ENCODE measurements around the gene RTCA. TPM values are rescaled to one million over a fixed set of nuclear protein-coding genes. Genes with fewer than 3 reads are reported as not detected.

RTCA gene
- total RNA-seq, 1 experiment from 2014 or later: 41.7 TPM

DNA sequence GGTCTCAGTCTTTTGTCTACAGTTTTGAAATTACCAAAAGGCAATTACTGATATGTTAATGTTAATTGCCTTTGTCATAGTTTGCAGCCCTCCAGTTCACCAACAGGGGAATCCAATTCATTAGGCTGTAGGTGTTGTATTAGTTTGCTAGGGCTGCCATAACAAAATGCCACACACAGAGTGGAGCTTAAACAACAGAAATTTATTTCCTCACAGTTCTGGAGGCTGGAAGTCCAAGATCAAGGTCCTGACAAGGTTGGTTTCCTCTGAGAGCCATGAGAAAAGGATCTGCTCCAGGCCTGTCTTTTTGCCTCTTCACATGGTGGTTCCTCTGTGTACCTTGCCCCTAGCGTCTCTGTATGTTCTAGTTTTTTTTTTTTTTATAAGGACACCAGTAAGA is 1.3 kb downstream of the RTCA start:
- H4K20me1 ChIP-seq (ENCODE audit: low read length): no peaks in the 10 kb centered on the region
- peak overlapping the region; percentile 97 for H3K4me3 ChIP-seq (ENCODE audit: low read length)
- peaks cover 31% of the 10 kb centered on the region for H3K36me3 ChIP-seq (ENCODE audit: low read depth, low read length)
- no TSS peak for BruUV-seq (replicated peaks)
- no peak overlapping the region for H2AFZ ChIP-seq (ENCODE audit: low read length)
- ChIA-PET CTCF (no interaction called here), POLR2A (ENCODE audit: unreplicated experiment) (no interaction called here)
- H3K9me3 ChIP-seq (ENCODE audit: low read length): no peaks in the 10 kb centered on the region
- TF ChIP-seq EZH2phosphoT487 (IDR thresholded peaks at IDR 0.05; ENCODE audit: borderline replicate concordance, low read length) (no peak), EZH2 (IDR thresholded peaks at IDR 0.05; ENCODE audit: low read length, unreplicated experiment) (no peak)
- TF ChIP-seq, protein P1, sequence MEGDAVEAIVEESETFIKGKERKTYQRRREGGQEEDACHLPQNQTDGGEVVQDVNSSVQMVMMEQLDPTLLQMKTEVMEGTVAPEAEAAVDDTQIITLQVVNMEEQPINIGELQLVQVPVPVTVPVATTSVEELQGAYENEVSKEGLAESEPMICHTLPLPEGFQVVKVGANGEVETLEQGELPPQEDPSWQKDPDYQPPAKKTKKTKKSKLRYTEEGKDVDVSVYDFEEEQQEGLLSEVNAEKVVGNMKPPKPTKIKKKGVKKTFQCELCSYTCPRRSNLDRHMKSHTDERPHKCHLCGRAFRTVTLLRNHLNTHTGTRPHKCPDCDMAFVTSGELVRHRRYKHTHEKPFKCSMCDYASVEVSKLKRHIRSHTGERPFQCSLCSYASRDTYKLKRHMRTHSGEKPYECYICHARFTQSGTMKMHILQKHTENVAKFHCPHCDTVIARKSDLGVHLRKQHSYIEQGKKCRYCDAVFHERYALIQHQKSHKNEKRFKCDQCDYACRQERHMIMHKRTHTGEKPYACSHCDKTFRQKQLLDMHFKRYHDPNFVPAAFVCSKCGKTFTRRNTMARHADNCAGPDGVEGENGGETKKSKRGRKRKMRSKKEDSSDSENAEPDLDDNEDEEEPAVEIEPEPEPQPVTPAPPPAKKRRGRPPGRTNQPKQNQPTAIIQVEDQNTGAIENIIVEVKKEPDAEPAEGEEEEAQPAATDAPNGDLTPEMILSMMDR (conservative IDR thresholded peaks at IDR 0.05; ENCODE audit: low read depth, low read length): no peak
- ATAC-seq: no peak
- peaks cover 10% of the 10 kb centered on the region for H3K4me1 ChIP-seq (ENCODE audit: insufficient read depth, low read length)
- no peak overlapping the region for H3K27ac ChIP-seq (ENCODE audit: low read length)
- no peaks in the 10 kb centered on the region for H3K27me3 ChIP-seq (ENCODE audit: low read length)
- no peaks in the 10 kb centered on the region for H3F3A ChIP-seq (ENCODE audit: low read length, unreplicated experiment)
- no peaks in the 10 kb centered on the region for H3K9me2 ChIP-seq (replicated peaks; ENCODE audit: low read length)
- intact Hi-C loops (cut with micrococcal nuclease): loop anchor here (5.0 to 10.0 kb wide), 2 partner anchors 85 to 188 kb away; partner anchors contain the start of gene CDC14A
- no peak for DNase-seq
- H3K9ac ChIP-seq (ENCODE audit: low read length): peak overlapping the region; percentile 94; the same call in 1 of the 2 replicates
- peak overlapping the region; percentile 94 for H3K4me2 ChIP-seq (ENCODE audit: low read length)
- H3K79me2 ChIP-seq (ENCODE audit: low read length): peaks cover 30% of the 10 kb centered on the region

DNA sequence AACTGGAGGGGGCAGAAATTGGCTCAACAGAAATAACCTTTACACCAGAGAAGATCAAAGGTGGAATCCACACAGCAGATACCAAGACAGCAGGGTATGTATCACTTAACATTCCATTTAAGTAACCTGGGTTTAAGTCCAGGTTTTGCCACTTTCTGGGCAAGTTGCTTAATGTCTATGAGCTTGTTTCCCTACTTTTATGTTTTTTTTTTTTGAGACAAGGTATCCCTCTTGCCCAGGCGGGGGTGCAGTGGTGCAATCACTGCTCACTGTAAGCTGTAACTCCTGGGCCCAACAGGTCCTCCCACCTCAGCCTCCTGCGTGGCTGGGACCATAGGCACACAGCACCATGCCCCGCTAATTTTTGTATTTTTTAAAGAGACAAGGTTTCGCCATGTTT is 2.2 kb downstream of the RTCA start:
- no peaks in the 10 kb centered on the region for H3K9me3 ChIP-seq (ENCODE audit: low read length)
- no peaks in the 10 kb centered on the region for H4K20me1 ChIP-seq (ENCODE audit: low read length)
- H3F3A ChIP-seq (ENCODE audit: low read length, unreplicated experiment): no peaks in the 10 kb centered on the region
- peaks cover 30% of the 10 kb centered on the region for H3K79me2 ChIP-seq (ENCODE audit: low read length)
- CTCF ChIA-PET: no interaction called here
- no peak overlapping the region for H2AFZ ChIP-seq (ENCODE audit: low read length)
- intact Hi-C loops (cut with micrococcal nuclease): loop anchor here (5.0 to 10.0 kb wide), 2 partner anchors 84 to 187 kb away; partner anchors contain the start of gene CDC14A
- H3K9me2 ChIP-seq (replicated peaks; ENCODE audit: low read length): no peaks in the 10 kb centered on the region
- DNase-seq (no peak), ATAC-seq (no peak)
- H3K27ac ChIP-seq (ENCODE audit: low read length): no peak overlapping the region
- BruUV-seq (replicated peaks): no TSS peak
- peaks cover 10% of the 10 kb centered on the region for H3K4me1 ChIP-seq (ENCODE audit: insufficient read depth, low read length)
- POLR2A ChIA-PET (ENCODE audit: unreplicated experiment): no interaction called here
- no peak overlapping the region for H3K4me2 ChIP-seq (ENCODE audit: low read length)
- TF ChIP-seq, protein P1 (conservative IDR thresholded peaks at IDR 0.05; ENCODE audit: low read depth, low read length): no peak
- TF ChIP-seq EZH2 (IDR thresholded peaks at IDR 0.05; ENCODE audit: low read length, unreplicated experiment): no peak
- TF ChIP-seq EZH2phosphoT487 (IDR thresholded peaks at IDR 0.05; ENCODE audit: borderline replicate concordance, low read length): no peak
- no peak overlapping the region for H3K4me3 ChIP-seq (ENCODE audit: low read length)
- no peak overlapping the region for H3K9ac ChIP-seq (ENCODE audit: low read length)
- H3K36me3 ChIP-seq (ENCODE audit: low read depth, low read length): peaks cover 38% of the 10 kb centered on the region
- H3K27me3 ChIP-seq (ENCODE audit: low read length): no peaks in the 10 kb centered on the region

DNA sequence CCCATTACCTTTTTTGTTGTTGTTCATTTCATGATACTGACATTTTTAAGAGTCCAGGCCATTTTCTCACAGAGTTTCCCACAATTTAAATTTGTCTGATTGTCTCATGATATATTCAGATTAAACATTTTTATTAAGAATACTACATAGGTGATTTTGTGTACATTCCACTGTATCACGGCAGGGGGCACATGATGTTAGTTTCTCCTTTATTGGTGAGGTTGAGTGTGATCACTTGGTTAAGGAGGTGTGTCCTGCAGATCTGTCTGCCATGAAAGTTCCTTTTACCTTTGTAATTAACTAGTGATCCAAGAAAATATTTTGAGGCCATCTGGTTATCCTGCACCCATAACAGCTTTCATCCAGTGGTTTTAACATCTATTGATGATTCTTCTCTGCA is 11.8 kb downstream of the RTCA start:
- no peak for ATAC-seq
- CTCF ChIA-PET: no interaction called here

More for the DNA sequence above, 11.8 kb downstream of the RTCA start:
- H3K36me3 ChIP-seq (ENCODE audit: low read depth, low read length): peaks cover 71% of the 10 kb centered on the region
- POLR2A ChIA-PET (ENCODE audit: unreplicated experiment): no interaction called here
- H3K27me3 ChIP-seq (ENCODE audit: low read length): no peaks in the 10 kb centered on the region
- TF ChIP-seq EZH2phosphoT487 (IDR thresholded peaks at IDR 0.05; ENCODE audit: borderline replicate concordance, low read length): no peak
- TF ChIP-seq EZH2 (IDR thresholded peaks at IDR 0.05; ENCODE audit: low read length, unreplicated experiment): no peak
- TF ChIP-seq, protein P1 (conservative IDR thresholded peaks at IDR 0.05; ENCODE audit: low read depth, low read length): no peak
- H3K9me2 ChIP-seq (replicated peaks; ENCODE audit: low read length): no peaks in the 10 kb centered on the region
- H4K20me1 ChIP-seq (ENCODE audit: low read length): no peaks in the 10 kb centered on the region
- H3K9me3 ChIP-seq (ENCODE audit: low read length): no peaks in the 10 kb centered on the region
- no TSS peak for BruUV-seq (replicated peaks)
- intact Hi-C loops (cut with micrococcal nuclease): no loop called here
- no peak overlapping the region for H3K4me2 ChIP-seq (ENCODE audit: low read length)
- H3K4me1 ChIP-seq (ENCODE audit: insufficient read depth, low read length): no peaks in the 10 kb centered on the region
- DNase-seq: no peak
- no peak overlapping the region for H3K27ac ChIP-seq (ENCODE audit: low read length)
- H3K4me3 ChIP-seq (ENCODE audit: low read length): no peak overlapping the region
- H2AFZ ChIP-seq (ENCODE audit: low read length): no peak overlapping the region
- H3K79me2 ChIP-seq (ENCODE audit: low read length): no peaks in the 10 kb centered on the region
- no peak overlapping the region for H3K9ac ChIP-seq (ENCODE audit: low read length)
- no peaks in the 10 kb centered on the region for H3F3A ChIP-seq (ENCODE audit: low read length, unreplicated experiment)

Data from PC-3 (cell line).